ACHN (cell line): ENCODE results near the gene KCTD13.
"Not testable (repeated sequence)": the region's sequence is repeated elsewhere in the genome, so short reads cannot be mapped to it uniquely, and the experiment has no call there.

ENCODE experiments used
- DNase-seq: peaks from one replicate; pipeline ENCODE4 v3.0.0-alpha.2; 2015
- in situ Hi-C: cut with HindIII; loops from 2 replicates; pipeline ENCODE4 v1.10.0; 2017; ENCODE audit warnings: low sequenced_read_pairs, low pct_ligation_motif_present, low pct_unique_long_range_greater_than_20kb

Gene KCTD13

DNA sequence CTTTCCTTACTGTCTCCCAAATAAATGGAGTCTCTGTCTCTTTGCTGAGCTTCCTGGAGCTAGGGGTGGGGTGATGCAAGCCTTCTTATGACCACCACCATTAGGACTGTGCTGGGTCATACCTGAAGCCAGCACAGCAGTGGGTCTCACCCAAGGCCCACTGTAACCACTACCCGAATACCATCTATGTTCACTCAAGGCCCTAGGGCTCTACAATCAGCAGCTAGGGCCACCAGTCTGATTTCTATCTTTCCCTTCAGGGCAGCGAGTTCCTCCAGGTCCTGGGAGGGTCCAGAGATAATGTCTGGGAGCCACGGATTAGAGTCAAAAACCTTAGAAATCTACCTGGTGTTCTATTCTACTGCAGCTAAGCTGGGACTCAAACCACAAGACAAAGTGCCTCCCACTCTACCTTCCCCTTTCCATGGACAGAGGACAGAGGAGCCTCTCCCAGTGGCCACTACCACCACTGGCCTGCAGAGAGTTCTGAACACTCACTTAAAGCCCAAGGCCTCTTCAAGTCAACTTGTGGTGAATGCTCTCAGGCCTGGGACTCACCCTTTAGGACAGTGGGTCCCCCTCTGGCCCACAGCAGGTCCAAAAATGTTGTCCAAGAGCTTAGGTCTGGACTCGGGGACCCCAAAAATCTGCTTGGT is 24.9 kb upstream of the KCTD13 start:
- in situ Hi-C loops, result no loop called here
- DNase-seq, result no peak

DNA sequence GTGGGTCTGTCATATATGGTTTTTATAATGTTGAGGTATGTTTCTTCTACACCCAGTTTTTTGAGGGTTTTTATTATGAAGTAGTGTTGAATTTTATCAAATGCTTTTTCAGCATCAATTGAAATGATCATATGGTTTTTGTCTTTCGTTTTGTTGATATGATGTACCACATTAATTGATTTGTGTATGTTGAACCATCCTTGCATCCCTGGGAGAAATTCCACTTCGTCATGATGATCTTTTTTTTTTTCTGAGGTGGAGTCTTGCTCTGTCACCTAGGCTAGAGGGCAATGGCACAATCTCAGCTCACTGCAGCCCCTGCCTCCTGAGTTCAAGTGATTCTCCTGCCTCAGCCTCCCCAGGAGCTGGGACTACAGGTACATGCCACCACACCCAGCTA is 21.9 kb upstream of the KCTD13 start:
- DNase-seq, result no peak
- in situ Hi-C loops, result no loop called here

DNA sequence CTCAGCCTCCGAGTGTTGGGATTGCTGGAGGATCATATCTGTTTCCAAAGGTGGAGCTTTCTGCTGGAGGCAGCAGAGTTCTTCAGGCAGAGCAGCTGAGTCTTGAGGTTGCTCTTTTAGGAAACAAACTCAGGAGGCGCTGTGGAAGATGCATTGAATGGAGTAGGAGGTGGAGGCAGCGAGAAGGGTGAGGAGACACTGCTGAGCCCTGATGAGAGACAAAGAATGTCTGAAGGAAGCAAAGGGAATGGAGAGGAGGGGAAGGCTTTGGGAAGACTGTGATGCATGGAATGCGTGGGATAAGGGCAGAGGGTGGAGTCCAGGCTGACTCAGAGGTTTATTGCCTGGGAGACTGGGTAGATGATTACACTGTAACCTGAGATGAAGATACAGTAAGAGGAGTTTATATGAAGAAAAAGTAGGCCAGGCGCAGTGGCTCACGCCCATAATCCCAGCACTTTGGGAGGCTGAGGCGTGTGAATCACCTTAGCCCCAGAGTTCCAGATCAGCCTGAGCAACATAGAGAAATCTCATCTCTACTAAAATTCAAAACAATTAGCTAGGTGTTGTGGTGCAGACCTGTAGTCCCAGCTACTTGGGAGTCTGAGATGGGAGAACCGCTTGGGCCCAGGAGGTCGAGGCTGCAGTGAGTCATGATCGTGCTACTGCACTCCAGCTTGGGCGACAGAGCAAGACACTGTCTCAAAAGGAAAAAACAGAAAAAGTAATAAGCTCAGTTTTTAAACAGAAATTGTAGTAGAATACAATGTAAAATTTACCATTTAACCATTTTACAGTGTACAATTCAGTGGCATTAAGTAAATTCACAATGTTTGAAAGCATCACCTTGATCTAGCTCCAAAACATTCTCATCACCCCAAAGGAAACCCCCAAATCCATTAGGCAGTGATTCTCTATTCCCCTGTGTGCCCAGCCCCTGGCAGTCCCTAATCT is 18.1 kb upstream of the KCTD13 start:
- DNase-seq, result peak; percentile 100
- in situ Hi-C loops, result no loop called here

DNA sequence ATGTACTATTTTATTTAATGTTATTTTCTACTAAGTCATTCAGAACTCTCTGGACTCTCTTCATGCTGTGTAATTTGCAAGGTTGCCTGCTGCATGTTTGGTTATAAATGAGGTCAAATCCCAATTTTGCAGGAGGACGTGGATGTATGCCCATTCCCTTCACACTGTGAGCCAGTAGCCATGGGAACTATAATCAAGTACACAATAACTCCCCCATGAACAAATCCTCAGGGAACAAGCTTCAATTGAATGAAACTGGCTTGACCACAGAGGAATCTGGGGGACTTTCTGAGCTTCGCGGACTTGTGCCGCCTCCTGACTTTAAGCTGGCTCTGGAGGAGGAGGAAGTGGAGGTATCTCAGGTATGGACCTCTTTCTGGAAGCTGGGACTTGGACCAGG is 14.6 kb upstream of the KCTD13 start:
- DNase-seq, result no peak
- in situ Hi-C loops, result no loop called here

DNA sequence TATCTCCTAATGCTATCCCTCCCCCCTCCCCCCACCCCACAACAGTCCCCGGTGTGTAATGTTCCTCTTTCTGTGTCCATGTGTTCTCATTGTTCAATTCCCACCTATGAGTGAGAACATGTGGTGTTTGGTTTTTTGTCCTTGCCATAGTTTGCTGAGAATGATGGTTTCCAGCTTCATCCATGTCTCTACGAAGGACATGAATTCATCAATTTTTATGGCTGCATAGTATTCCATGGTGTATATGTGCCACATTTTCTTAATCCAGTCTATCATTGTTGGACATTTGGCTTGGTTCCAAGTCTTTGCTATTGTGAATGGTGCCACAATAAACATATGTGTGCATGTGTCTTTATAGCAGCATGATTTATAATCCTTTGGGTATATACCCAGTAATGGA is 5.7 kb upstream of the KCTD13 start:
- DNase-seq, in situ Hi-C loops: not testable (repeated sequence)

DNA sequence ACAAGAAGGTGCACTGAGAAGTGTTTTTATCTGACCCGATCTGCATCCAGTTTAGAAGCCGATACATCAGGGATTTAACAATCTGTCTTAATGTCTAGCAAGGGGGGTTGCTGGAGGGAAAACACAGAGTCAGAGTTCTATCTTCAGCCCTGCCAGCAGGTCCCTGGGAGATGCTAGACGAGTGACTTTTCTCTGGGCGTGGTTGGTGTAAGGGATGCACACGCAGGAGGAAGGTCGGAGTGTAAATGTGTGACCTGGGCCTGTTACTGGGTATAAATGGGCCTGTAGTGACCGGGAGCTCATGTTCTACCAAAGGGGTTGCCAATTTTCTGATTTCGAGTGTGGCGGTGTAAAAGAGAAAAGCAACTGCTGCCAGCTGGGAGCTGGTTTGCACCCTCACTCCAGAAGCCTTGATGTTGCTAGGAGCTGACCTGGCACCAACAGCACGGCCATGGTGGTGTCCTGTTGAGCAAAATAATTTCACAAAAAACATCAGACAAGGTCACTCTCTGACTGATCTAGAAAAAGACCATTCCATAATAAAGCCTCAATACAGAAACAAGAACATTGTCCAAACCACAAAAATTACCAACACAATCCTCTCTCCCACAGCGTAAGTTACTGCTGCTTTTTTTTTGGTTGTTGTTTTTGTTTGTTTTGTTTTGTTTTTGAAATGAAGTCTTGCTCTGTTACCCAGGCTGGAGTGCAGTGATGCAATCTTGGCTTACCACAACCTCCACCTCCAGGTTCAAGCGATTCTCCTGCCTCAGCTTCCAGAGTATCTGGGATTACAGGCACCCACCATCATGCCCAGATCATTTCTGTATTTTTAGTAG is 1.3 kb upstream of the KCTD13 start:
- DNase-seq, result no peak
- in situ Hi-C loops, result no loop called here

DNA sequence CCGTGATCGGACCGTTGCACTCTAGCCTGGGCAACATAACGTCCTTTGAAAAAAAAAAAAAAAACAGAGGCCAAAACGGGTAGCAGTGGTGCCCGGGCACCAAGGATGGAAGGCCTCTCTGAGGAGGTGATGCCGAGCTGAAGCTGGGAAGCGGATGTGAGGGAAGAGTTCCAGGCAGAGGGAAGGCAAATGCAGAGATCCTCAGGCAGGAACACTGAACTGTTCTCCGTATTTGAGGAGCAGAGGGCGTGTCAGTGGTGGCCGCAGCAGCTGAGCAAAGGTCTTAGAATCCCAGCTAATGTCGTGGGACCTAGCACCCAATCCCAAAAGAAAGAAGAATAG is 656 bp upstream of the KCTD13 start:
- in situ Hi-C loops, result no loop called here
- peak; percentile 40 for DNase-seq

DNA sequence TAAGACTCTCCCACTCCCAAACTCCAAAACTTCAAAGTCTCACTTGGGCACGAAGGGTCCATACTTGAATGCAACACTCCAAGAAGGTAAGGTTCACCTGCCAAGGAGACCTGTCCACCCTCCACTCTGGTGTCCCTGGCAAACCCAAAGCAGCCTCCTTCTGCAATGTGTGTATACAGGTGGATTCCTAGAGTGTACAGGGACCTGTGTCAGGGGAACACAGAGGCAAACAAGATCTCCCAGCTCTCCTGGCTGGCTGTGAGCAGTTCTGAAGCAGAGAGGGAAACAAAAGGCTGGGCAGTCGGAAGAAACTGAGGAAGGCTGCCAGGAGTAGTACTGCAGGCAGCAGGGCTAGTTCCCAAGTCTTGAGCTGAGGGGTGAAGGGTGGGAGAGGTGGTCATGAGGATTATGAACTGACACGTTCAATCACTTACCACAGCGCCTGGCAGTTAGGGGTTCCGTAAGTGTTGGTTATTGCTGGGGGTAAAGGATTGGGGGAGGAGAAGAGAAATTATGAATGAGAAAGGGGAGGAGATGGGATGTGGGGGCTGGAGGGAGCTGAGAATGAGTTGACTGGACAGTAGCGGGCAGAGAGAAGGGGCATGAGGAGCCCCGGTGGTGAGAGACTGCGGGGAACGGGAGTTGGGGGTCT is 795 bp downstream of the KCTD13 start:
- in situ Hi-C loops, result no loop called here
- DNase-seq, result no peak

DNA sequence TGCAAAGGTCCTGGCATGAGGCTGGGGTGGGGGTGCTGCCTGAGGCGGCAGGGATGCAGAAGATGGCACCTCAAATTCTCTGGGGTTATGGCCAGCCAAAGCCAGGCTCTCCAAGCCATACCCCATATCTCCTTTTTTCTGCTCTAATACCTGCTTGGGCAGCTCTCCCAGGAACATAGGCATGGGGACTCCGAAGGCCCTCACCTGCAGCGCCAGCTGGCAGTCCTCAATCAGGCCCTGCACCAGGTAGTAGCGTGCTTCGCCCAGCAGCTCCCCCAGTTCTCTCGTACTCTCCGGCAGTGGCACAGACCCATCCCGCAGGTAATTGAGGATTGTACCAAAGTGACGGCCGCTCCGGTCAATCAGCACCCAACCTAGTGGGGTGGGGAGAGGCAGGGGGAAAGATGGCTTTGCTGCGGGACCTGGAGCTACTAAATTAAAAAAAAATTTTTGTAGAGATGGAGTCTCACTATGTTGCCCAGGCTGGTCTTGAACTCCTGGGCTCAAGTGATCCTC is 3.0 kb downstream of the KCTD13 start:
- no peak for DNase-seq
- in situ Hi-C loops, result no loop called here

DNA sequence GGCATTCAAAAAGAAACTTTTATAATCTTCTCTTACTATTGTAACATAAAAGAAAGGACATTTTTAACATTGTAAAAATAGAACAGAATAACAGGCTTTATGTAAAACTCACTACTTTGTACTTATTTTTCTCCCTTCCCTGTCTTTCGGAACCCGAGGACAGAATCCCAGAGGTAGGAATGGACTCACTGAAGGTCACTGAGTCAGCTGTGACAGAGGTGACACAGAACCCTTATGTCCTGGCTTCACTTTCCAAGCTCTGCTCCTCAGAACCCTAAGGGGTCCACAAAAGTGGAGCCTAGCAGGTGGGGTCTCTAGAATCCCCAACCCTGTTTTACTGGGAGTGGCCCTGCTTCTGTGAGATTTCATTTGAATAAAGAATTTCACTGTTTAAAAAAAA is 3.7 kb downstream of the KCTD13 start:
- DNase-seq, result no peak
- in situ Hi-C loops, result no loop called here

DNA sequence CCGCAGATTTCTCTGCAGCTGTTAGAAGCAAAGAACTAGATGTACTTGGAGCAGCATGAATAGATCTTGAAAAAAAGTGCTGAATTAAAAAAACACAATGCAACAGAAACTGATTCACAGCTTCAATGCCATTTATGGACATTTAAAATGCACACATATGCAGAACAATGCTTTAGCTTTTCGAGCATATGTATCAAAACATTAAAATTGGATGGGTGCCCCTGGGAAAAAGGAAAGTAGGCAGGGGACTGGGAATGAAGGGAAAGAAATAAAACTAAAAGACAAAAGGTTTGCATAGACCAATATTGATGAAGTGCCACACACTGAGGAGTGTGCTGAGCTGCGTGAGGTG is 5.0 kb downstream of the KCTD13 start:
- DNase-seq, result no peak
- in situ Hi-C loops, result no loop called here

DNA sequence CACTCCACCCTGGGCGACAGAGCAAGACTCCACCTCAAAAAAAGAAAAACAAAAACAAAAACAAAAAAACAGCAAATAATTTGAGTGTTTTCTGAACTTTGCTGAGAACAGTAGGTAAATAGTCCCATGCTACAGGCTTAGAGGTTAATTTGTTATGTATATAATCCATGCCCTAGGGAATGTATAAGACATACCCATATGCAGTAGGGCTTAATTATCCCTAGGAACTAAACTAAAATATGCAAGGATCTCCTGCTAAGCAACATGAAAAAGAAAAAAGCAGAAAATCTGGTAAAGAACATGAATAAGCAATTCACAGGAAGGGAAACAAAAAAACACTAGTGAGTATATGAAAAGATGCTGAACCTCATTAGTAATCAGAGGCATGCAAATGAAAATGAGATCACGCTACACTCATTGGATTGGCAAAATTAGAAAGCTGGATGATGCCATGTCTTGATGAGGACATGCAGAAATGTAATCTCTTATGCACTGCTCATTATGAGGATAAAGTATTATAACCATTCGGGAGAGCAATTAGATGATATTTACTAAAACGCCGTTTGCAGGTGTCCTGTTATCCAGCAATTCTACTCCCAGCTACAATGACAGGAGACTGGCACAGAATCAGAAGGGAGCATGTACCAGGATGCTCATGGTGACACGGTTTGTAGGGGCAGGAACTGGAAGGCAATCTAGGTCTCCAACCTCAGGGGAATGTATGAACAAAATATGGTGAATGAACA is 5.6 kb downstream of the KCTD13 start:
- no peak for DNase-seq
- in situ Hi-C loops, result no loop called here

DNA sequence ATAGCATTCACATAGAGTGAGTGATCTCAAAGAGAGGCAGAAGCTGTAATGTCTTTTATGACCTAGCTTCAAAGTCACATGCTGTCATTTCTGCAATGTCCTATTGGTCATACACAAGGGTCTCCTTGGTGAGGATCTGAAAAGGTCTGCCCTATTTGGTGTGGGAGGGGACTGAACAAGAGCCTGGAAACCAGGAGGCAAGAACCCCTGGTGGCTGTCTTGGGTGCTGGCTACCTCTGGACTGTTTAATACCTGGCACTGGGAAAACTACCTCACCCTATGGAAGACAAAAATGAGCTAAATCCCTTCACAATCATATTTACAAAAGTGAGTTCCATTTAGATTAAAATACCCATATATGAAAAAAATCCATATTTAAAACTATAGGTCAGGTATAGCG is 9.0 kb downstream of the KCTD13 start:
- DNase-seq, result no peak
- in situ Hi-C loops, result no loop called here

DNA sequence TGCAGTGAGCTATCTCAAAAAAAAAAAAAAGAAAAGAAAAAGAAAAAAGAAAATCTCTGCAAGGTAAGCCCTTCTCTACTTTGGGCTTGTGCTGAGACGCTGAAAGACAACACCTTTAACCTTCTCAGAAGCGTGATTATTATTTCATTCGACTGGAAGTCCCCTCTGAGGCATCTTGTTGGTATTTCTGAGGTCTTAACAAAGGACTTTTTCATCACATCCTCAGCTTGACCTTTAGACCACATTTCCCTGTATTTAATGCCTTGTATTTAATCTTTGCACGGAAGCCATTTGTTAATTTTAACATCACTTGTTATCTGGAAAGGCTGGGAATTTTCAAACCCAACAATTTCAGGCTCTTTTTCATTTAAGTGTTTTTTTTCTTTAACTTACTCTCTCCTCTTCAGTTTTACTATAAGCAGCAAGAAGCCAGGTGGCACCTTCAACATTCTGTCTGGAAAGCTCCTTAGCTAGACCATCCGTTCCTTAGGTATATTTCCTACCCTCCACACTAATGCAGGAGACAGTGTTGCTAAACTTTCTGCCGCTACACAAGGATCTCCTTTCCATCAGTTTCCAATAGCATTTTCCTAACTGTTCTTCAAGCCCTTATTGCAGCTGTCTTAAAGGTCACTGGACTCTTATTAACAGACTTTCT is 10.3 kb downstream of the KCTD13 start:
- in situ Hi-C loops, result no loop called here
- DNase-seq, result peak; percentile 43

DNA sequence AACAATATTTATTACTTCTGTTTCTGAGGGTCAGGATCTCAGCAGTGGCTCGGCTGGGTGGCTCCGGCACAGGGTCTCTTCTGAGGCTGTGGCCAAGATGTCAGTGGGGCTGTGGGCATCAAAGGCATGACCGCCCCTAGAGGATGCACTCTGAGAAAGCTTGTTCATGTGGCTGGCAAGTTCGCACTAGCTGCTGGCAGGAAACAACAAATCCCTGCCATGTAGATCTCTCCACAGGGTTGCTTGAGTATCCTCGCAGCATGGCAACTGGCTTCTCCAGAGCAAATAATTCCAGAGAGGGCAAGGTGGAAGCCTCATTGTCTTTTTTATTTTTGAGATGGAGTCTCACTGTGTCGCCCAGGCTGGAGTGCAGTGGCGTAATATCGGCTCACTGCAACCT is 12.5 kb downstream of the KCTD13 start:
- in situ Hi-C loops, result no loop called here
- DNase-seq, result no peak

DNA sequence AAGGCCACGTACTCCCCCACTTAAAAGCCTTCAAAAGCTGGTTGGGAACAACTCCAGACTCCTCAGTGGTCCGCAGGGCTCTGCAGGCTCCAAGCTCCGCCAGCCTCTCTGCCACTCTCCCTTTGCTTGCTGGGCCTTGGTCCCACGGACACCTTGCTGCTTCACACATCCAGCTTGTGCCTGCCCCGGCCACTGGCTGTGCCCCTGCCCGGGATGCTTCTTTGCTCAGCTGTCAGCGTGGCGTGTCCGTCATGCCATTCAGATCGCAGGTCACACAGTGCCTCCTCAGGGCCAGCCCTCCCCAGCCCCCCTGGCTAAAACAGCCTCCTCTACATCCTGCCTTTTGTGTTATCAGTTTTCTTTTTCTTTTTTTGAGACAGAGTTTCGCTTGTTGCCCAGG is 13.9 kb downstream of the KCTD13 start:
- DNase-seq, result no peak
- in situ Hi-C loops, result no loop called here

DNA sequence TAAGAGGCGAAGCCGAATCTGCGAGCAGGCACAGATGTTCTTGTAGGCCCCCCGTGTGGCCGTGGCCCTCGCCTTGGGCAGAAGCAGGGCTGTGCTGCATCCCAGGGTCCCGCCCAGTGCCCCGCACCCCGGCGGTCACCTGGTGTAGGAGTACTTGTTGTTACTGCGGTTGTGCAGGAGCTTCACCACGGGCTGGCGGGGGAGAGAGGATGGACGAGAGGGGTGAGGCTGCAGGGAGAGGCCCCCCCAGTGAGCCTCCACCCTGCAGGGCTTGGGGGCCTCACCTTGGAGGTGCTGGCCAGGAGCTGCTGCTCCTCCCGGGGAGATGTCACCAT is 14.4 kb downstream of the KCTD13 start:
- no peak for DNase-seq
- in situ Hi-C loops, result no loop called here
